Measurements from ENCODE around the gene NNMT. TPM values are rescaled to one million over a fixed set of nuclear protein-coding genes. Genes with fewer than 3 reads are reported as not detected.

Gene NNMT
- total RNA-seq, 1 experiment from 2014 or later, result not detected

- TF ChIP-seq EGR1 (IDR thresholded peaks at IDR 0.05; ENCODE audit: low read depth) (no peak), ZFX (IDR thresholded peaks at IDR 0.05) (no peak)
These were observed 38.3 kb upstream of the NNMT start (continued) for GRCh38 chr11:114257621-114258558.

- Histone ChIP-seq H3K4me2 (ENCODE audit: low read length) (no peak overlapping the region), H4K20me1 (ENCODE audit: insufficient read depth) (no peaks in the 10 kb centered on the region), H3K27me3 (ENCODE audit: insufficient read depth, low read length) (peaks cover 10% of the 10 kb centered on the region; the same call in 1 of the 2 replicates), H3K9ac (ENCODE audit: low read length) (no peak overlapping the region), H3K36me3 (ENCODE audit: control insufficient read depth in 1 of 2, insufficient read depth in 2 of 2, low read length in 2 of 2) (no peaks in the 10 kb centered on the region), H3K4me1 (ENCODE audit: control insufficient read depth in 1 of 2, insufficient read depth in 2 of 2, low read length in 2 of 2) (no peaks in the 10 kb centered on the region), H3K9me2 (ENCODE audit: insufficient read depth) (no peaks in the 10 kb centered on the region), H3K4me3 (replicated peaks in 1 of 2; ENCODE audit: low read depth in 1 of 2, low read length in 2 of 2) (no peak overlapping the region), H2AFZ (ENCODE audit: low read depth, low read length, poor library complexity, severe bottlenecking) (no peak overlapping the region), H3K27ac (ENCODE audit: low read depth, low read length) (no peak overlapping the region), H3K79me2 (ENCODE audit: insufficient read depth, low read length) (no peaks in the 10 kb centered on the region), H3K9me3 (ENCODE audit: control insufficient read depth in 1 of 2, insufficient read depth in 1 of 2, low read depth in 1 of 2, low read length in 2 of 2) (no peaks in the 10 kb centered on the region)
- intact Hi-C loops (cut with micrococcal nuclease), result no loop called here
- TF ChIP-seq MAX (IDR thresholded peaks at IDR 0.05), result no peak
- TF ChIP-seq SP1 (IDR thresholded peaks at IDR 0.05; ENCODE audit: low read depth), result no peak
- no peak for TF ChIP-seq CEBPB (IDR thresholded peaks at IDR 0.05; ENCODE audit: low read depth)
- RAD21 ChIA-PET (ENCODE audit: low non-redundant PET in 1 of 2, low total read pairs in 2 of 2, uncharacterized antibody in 2 of 2, unreplicated experiment in 2 of 2), result no interaction called here
- POLR2A ChIA-PET, result no interaction called here
- DNase-seq (ENCODE audit: low read depth, low spot score) (no peak), ATAC-seq (no peak)
- CTCF ChIA-PET, result interaction anchor here (5.3 to 6.6 kb wide), 2 partner anchors 265 to 364 kb away, joined by 72 to 74 read pairs; no protein-coding TSS in a partner anchor
- BruUV-seq (replicated peaks), result no TSS peak
These were observed 37.5 kb upstream of the NNMT start for GRCh38 chr11:114258696-114259095.

- Histone ChIP-seq H3K27ac (ENCODE audit: low read depth, low read length) (no peak overlapping the region), H3K4me2 (ENCODE audit: low read length) (no peak overlapping the region), H3K36me3 (ENCODE audit: control insufficient read depth in 1 of 2, insufficient read depth in 2 of 2, low read length in 2 of 2) (no peaks in the 10 kb centered on the region), H3K9me3 (ENCODE audit: control insufficient read depth in 1 of 2, insufficient read depth in 1 of 2, low read depth in 1 of 2, low read length in 2 of 2) (no peaks in the 10 kb centered on the region), H4K20me1 (ENCODE audit: insufficient read depth) (no peaks in the 10 kb centered on the region), H3K4me3 (replicated peaks in 1 of 2; ENCODE audit: low read depth in 1 of 2, low read length in 2 of 2) (no peak overlapping the region), H2AFZ (ENCODE audit: low read depth, low read length, poor library complexity, severe bottlenecking) (no peak overlapping the region), H3K9ac (ENCODE audit: low read length) (no peak overlapping the region), H3K9me2 (ENCODE audit: insufficient read depth) (no peaks in the 10 kb centered on the region), H3K27me3 (ENCODE audit: insufficient read depth, low read length) (peaks cover 13% of the 10 kb centered on the region; the same call in 1 of the 2 replicates), H3K79me2 (ENCODE audit: insufficient read depth, low read length) (no peaks in the 10 kb centered on the region), H3K4me1 (ENCODE audit: control insufficient read depth in 1 of 2, insufficient read depth in 2 of 2, low read length in 2 of 2) (no peaks in the 10 kb centered on the region)
- RAD21 ChIA-PET (ENCODE audit: low non-redundant PET in 1 of 2, low total read pairs in 2 of 2, uncharacterized antibody in 2 of 2, unreplicated experiment in 2 of 2), result no interaction called here
- CTCF ChIA-PET, result interaction anchor here (5.3 to 6.6 kb wide), 2 partner anchors 266 to 364 kb away, joined by 72 to 74 read pairs; no protein-coding TSS in a partner anchor
- ATAC-seq (no peak), DNase-seq (ENCODE audit: low read depth, low spot score) (no peak)
- intact Hi-C loops (cut with micrococcal nuclease), result no loop called here
- POLR2A ChIA-PET, result no interaction called here
- BruUV-seq (replicated peaks), result no TSS peak
- TF ChIP-seq REST (IDR thresholded peaks at IDR 0.05; ENCODE audit: low read depth) (no peak), EGR1 (IDR thresholded peaks at IDR 0.05; ENCODE audit: low read depth) (no peak), ZNF274 (IDR thresholded peaks at IDR 0.05; ENCODE audit: low read depth, low read length) (no peak), POLR2AphosphoS5 (IDR thresholded peaks at IDR 0.05; ENCODE audit: low read depth, low read length) (no peak), EZH2phosphoT487 (IDR thresholded peaks at IDR 0.05; ENCODE audit: borderline replicate concordance) (no peak), JUND (IDR thresholded peaks at IDR 0.05) (no peak), FOSL1 (IDR thresholded peaks at IDR 0.05; ENCODE audit: low read depth) (no peak), CBX3 (IDR thresholded peaks at IDR 0.05; ENCODE audit: low read depth) (no peak), POLR2A (IDR thresholded peaks at IDR 0.05; ENCODE audit: borderline replicate concordance, extremely low read depth, insufficient read depth, insufficient read length) (no peak), YY1 (IDR thresholded peaks at IDR 0.05; ENCODE audit: extremely low read depth, insufficient replicate concordance, low read depth, low read length) (no peak), ATF3 (IDR thresholded peaks at IDR 0.05) (no peak), EZH2 (IDR thresholded peaks at IDR 0.05) (no peak)
These were observed 37.1 kb upstream of the NNMT start for GRCh38 chr11:114259124-114259526.

Measured in HCT116 (cell line).